SK-N-MC (cell line): ENCODE results near the gene CNOT8.

ENCODE experiments used
- EZH2 ChIP-seq: fragments of 200-600 bp; sonication (generic); IDR thresholded peaks from one replicate; pipeline ENCODE4 v1.6.1; 2017; ENCODE audit warnings: antibody characterized with exemption
- FOXP2 ChIP-seq: optimal IDR thresholded peaks from 2 replicates; pipeline ENCODE3; 2011; ENCODE audit warnings: mild to moderate bottlenecking, moderate library complexity; ENCODE audit not compliant: insufficient read depth; ENCODE audit errors: extremely low read length, control extremely low read depth
- POLR2AphosphoS5 ChIP-seq: IDR thresholded peaks from 2 replicates; pipeline ENCODE4 v1.6.1; 2012; ENCODE audit warnings: mild to moderate bottlenecking, low read depth, low read length, borderline replicate concordance

- TF ChIP-seq EZH2 (no peak), POLR2AphosphoS5 (no peak), FOXP2 (no peak)
Measured at GRCh38 chr5:154917757-154918156, 59.3 kb downstream of the CNOT8 start.
